B cell (primary cell): ENCODE results near the gene CCDC183.

ENCODE experiments used
- EZH2 ChIP-seq: IDR thresholded peaks from 2 replicates; pipeline ENCODE4 v1.6.1; 2012; ENCODE audit warnings: borderline replicate concordance, low read depth, mild to moderate bottlenecking, moderate library complexity, low read length; ENCODE audit not compliant: insufficient read depth, poor library complexity, severe bottlenecking
- TF ChIP-seq, protein P1 (sequence below): fragments of 200-600 bp; IDR thresholded peaks from one replicate; pipeline ENCODE4 v1.8.0; 2022; ENCODE audit warnings: antibody characterized with exemption, mild to moderate bottlenecking

- no peak for TF ChIP-seq EZH2
- TF ChIP-seq, protein P1, sequence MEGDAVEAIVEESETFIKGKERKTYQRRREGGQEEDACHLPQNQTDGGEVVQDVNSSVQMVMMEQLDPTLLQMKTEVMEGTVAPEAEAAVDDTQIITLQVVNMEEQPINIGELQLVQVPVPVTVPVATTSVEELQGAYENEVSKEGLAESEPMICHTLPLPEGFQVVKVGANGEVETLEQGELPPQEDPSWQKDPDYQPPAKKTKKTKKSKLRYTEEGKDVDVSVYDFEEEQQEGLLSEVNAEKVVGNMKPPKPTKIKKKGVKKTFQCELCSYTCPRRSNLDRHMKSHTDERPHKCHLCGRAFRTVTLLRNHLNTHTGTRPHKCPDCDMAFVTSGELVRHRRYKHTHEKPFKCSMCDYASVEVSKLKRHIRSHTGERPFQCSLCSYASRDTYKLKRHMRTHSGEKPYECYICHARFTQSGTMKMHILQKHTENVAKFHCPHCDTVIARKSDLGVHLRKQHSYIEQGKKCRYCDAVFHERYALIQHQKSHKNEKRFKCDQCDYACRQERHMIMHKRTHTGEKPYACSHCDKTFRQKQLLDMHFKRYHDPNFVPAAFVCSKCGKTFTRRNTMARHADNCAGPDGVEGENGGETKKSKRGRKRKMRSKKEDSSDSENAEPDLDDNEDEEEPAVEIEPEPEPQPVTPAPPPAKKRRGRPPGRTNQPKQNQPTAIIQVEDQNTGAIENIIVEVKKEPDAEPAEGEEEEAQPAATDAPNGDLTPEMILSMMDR = no peak
These were observed 56.0 kb downstream of the CCDC183 start, which contains the start of gene MAMDC4 for GRCh38 chr9:136851941-136852663.
